GM18517 (cell line): ENCODE measurements around the gene RPS15.

Source experiments
- ATAC-seq: cut with Tn5 transposase; IDR thresholded peaks from one replicate; pipeline ENCODE4 v1.9.1; 2021; ENCODE audit warnings: mild to moderate bottlenecking, moderate library complexity; ENCODE audit not compliant: unreplicated experiment

Gene RPS15

GRCh38 chr19:1401889-1402217 lies 36.3 kb upstream of the RPS15 start:
- no peak for ATAC-seq

- ATAC-seq: no peak
Measured at GRCh38 chr19:1402411-1403070, 35.7 kb upstream of the RPS15 start.

DNA sequence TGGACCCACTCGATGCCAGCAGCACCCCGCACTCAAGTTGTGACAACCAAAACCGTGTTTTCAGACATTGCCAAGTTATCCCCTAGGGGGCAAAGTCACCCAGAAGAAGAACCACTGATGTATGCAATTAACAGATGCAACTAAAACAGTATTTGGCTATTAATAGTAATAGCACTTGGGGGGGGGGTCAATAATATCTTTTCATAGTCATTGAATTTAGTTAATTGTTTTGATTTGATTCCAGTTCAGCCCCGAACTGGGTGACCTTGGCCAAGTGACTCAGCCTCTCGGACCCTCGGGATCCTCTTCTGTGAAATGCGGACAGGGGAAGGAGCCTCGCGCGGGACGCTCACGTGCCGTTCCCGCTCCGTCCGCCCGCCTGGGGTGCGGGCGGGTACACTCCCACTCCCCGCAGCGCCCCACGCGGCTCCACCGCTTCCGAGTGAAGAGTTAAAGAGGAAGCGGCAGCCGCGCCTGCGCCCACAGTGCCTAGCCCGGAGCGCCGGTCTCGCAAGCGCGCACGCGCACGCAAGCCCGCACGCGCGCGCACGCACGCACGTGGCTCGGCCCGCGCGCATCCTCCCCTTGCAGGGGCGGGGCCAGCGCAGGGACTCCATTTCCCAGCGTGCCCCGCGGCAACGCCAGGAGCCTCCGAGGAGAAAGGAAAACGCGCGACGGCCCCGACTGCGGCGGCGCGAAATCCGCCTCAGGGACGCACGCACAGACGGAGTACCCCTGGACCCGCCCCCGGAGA lies 31.2 kb upstream of the RPS15 start:
- peak; percentile 66 for ATAC-seq

GRCh38 chr19:1407528-1408299 lies 30.5 kb upstream of the RPS15 start, which contains the start of gene DAZAP1:
DAZAP1 (plus strand) TSS chr19:1407586; CDS start chr19:1407774, 188 bp downstream.
- ATAC-seq: peak; percentile 15

- ATAC-seq: no peak
Measured at GRCh38 chr19:1408300-1409203, 29.6 kb upstream of the RPS15 start.

- ATAC-seq: no peak
Measured at GRCh38 chr19:1409204-1410005, 28.8 kb upstream of the RPS15 start.

- ATAC-seq: no peak
Measured at GRCh38 chr19:1410136-1410786, 27.9 kb upstream of the RPS15 start.

DNA sequence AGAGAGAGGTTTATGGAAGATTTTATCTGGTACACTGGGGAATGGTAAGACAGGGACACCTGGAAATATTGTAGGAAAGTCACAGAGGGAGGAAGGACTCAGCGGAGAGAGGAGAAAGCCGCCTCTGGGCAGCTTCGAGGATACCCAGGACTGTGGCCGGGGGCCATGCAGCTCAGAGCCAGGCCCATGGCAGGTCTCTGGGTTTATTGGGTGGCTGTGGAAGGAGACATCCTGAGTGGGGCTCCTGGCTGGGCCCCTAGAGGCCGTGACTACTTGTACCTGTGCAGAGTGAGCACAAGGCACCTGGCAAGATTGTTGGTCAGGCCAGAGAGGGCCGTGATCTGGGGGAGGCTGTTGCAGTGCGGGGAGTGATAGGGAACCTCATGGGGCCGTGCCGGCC lies 27.4 kb upstream of the RPS15 start:
- no peak for ATAC-seq

DNA sequence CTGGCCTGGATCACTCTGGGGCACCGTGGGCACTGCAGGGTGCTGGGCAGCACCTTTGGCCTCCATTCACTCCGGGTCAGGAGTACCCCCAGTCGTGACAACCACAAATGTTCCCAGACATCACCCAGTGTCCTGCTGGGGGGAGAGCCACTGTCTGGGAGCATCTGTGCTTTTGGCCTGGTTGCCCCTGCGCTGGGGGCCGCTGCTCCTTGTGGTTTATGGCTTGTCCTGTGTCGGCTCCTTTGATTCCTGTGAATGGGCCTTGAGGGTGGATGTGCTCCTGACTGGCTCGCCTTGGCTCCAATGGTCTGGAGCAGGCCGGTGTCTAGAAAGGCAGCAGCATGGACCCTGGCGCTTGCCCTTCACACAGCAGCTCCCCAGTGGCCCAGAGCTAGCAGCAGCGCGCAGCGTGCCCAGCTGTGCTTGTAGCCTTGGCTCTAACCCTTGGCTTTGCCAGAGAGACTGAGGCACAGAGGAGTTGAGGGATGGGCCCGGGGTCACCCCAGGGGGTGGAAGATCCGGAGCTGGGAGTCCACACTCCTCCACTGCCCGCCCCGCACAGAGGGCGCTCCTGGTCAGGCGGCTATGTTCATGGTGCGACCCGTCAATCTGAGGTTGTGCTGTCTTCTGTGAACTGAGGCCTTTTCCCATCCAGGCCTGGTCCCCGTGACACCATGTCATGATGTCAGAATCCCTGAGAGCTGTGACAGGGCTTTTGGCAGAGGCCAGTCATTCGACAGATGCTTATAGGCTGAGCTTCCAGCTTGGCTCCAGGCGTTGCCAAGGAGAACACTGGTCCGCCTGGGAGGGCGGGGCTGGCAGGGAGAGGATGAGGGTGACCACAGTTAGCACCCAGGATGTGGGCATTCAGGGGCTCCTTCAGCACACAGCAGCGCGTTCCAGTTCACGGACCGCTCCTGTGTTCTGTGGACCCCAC lies 26.7 kb upstream of the RPS15 start:
- ATAC-seq: no peak

GRCh38 chr19:1412323-1412923 lies 25.8 kb upstream of the RPS15 start:
- ATAC-seq: no peak

DNA sequence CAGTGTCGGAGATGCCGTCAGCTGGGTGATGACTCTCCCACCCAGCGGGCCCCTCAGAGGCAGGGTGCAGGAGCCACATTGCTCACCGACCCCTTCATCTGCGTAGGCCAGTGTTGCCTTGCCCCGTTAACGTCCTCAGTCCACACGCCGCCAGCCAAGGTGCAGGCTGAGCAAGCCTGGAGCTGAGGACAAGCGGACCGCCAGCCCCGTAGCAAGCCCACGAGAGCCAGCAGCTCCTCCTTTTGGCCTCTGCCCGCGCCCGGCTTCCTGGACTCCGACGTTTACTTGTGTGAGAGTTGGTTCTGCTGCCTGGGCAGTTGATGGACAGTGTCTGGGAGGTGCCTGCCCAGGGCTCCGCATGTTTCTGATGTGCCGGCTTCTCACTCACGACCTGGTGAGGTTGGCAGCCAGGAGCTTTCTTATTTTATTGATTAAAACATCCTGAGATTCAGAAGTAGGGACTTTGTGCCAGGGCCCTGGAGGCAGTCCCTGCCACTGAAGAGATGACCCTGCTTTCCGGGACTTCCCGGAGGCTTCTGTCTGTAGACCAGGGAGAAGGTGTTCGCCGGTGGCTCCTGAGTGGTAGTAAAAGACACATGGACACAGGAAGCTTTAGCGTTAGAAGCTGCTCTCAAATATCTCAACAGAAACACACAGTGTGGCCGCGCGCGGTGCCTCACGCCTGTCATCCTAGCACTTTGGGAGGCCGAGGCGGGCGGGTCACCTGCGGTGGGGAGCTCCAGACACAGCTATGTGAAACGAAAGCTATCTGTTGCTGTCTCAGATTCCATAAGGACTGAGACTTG lies 25.0 kb upstream of the RPS15 start:
- no peak for ATAC-seq

GRCh38 chr19:1416014-1416841 lies 22.0 kb upstream of the RPS15 start:
- no peak for ATAC-seq

- ATAC-seq: no peak
Measured at GRCh38 chr19:1417145-1417544, 21.1 kb upstream of the RPS15 start.

DNA sequence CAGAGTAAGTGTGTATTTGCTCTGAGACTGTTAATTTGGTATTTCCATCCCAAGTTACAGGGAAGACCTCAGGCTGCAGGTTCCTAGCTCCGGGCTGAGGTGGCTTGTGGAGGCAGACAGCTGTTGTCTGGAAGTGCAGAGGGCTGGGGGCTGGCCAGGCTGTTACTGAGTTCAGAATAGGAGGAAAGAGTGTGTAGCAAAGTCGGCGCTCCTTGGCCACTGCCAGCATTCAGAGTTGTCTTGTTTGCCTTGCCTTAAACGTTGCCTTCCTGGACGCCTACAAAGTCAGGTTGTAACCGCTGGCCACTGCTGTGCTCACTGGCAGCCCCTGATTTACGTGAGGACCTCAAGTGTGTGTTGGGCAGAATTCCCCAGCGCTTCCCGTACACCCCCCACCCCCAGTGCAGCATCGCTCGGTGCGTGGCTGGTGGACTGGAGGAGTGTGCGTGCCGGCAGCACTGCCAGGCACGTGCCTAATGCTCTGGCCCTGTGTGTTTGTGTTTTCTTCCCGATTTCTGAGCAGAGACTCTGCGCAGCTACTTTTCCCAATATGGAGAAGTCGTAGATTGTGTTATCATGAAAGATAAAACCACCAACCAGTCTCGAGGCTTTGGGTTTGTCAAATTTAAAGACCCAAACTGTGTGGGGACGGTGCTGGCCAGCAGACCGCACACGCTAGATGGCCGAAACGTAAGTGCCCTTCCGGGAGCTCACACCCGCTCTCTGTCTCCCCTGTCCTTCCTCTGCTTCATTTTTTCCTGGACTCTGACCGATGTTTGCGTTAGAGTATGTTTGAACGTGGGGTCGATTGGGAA lies 20.3 kb upstream of the RPS15 start:
- no peak for ATAC-seq

- no peak for ATAC-seq
Measured at GRCh38 chr19:1418496-1418775, 19.8 kb upstream of the RPS15 start.
